ENCODE data around the gene PKDREJ. TPM values are rescaled to one million over a fixed set of nuclear protein-coding genes. Genes with fewer than 3 reads are reported as not detected.
A peak's percentile ranks its signal among the peaks of the same experiment; 100 is the strongest.

The PKDREJ gene
- total and polyA plus RNA-seq, 8 donors: under 0.01 to 0.10 (median 0.06) TPM; not detected in 5

- intact Hi-C loops (cut with DNase I; ENCODE audit: low total_unique reads): no loop called here
- WGBS, 5 donors: 76 to 82% (median 81%) methylated on average over 12 of the region's 12 CpGs
Observed at GRCh38 chr22:46259374-46259773, 3.8 kb downstream of the PKDREJ start.

DNA sequence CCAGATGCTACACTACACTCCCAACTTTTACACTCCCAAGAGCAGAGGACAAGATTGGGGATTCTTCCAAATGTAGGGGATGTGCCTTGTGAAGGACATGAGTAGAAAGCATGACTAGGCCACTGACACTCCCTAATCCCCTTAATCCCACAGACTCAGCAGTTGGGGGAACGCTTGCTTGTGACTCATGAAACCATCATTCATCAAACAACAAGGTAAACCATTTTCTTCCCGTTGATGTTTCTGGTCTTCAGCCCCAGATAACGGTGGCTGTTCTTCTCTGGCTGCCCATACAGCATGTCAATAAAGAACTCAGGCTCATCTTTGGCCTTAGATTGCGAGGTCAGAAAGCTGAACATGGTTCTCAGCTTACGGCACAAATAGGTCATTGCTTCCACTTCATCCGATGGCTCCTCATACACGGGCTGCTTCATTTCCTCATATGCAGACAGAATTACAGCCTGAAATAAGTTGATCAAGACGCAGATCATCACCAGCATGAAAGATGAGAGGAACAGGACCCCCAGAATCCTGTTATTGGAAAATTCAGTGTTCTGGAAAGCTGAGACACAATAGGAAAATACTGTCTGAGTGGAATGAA, 6.7 kb downstream of the PKDREJ start:
- no peak for DNase-seq
- Histone ChIP-seq H3K27ac (no peak overlapping the region), H3K4me3 (no peak overlapping the region), H3K27me3 (no peaks in the 10 kb centered on the region), H3K36me3 (no peaks in the 10 kb centered on the region), H3K9me3 (no peaks in the 10 kb centered on the region), H3K4me1 (peaks cover 0 to 5% (median 1%) of the 10 kb centered on the region in 4 donors)
- 54 to 84% (median 76%) methylated on average over 8 of the region's 8 CpGs for WGBS, 5 donors
- no peak for TF ChIP-seq CTCF (IDR thresholded peaks at IDR 0.05)
- no peak for TF ChIP-seq POLR2A (IDR thresholded peaks at IDR 0.05)
- TF ChIP-seq POLR2AphosphoS5 (IDR thresholded peaks at IDR 0.05): no peak
- no peak for TF ChIP-seq EP300 (IDR thresholded peaks at IDR 0.05)
- intact Hi-C loops (cut with DNase I; ENCODE audit: low total_unique reads): no loop called here

More at GRCh38 chr22:46259374-46259773, 3.8 kb downstream of the PKDREJ start:
- H3K4me1 ChIP-seq: peaks cover 4 to 16% (median 9%) of the 10 kb centered on the region in 4 donors
- H3K4me3 ChIP-seq: no peak overlapping the region
- no peak for DNase-seq
- H3K36me3 ChIP-seq: no peaks in the 10 kb centered on the region
- no peak for TF ChIP-seq POLR2AphosphoS5 (IDR thresholded peaks at IDR 0.05)
- H3K27me3 ChIP-seq: peaks cover 0 to 7% (median 0%) of the 10 kb centered on the region in 3 donors
- H3K27ac ChIP-seq: no peak overlapping the region
- no peaks in the 10 kb centered on the region for H3K9me3 ChIP-seq

DNA sequence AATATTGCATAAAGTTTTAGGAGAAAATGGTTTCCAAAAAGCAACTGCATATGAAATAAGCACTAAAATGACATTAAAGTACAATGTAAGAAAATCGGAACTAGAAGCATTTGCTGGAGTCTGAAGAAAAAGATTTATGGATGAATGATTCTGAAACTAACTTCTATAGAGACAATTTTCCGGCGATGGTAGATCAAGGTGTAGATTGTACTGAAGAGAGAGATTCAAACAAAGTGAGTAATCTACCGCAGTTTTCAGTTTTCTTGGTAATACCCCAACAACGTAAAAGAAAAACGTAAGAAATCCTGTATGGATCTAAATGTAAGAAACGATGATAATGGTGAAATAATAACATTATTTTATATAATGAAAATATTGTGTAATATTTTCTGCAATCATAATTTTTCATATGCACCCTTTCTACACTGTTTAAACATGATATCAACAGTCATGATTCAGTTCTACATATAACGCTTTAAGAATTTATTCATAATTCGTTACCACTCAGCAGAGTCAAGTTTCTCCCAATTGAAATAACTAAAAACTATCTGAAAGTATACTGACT, 11.2 kb downstream of the PKDREJ start:
- DNase-seq: no peak
- Histone ChIP-seq H3K27ac (no peak overlapping the region), H3K36me3 (peaks cover 0 to 2% (median under 1%) of the 10 kb centered on the region in 4 donors), H3K4me1 (peaks cover 6 to 35% (median 23%) of the 10 kb centered on the region in 4 donors), H3K27me3 (no peaks in the 10 kb centered on the region), H3K9me3 (no peaks in the 10 kb centered on the region), H3K4me3 (no peak overlapping the region)
- intact Hi-C loops (cut with DNase I; ENCODE audit: low total_unique reads): no loop called here
- 84 to 93% (median 90%) methylated on average over 9 of the region's 9 CpGs for WGBS, 5 donors
- TF ChIP-seq POLR2A (IDR thresholded peaks at IDR 0.05) (no peak), EP300 (IDR thresholded peaks at IDR 0.05) (no peak), CTCF (IDR thresholded peaks at IDR 0.05) (no peak), POLR2AphosphoS5 (IDR thresholded peaks at IDR 0.05) (no peak)

- TF ChIP-seq POLR2AphosphoS5 (IDR thresholded peaks at IDR 0.05) (no peak), EP300 (IDR thresholded peaks at IDR 0.05) (no peak), POLR2A (IDR thresholded peaks at IDR 0.05) (no peak), CTCF (IDR thresholded peaks at IDR 0.05) (no peak)
- peak overlapping the region in 3 of 5 donors; percentile 89 to 92 (median 90) for H3K27ac ChIP-seq
- DNase-seq: no peak
- peak overlapping the region; percentile 75 to 87 (median 83) for H3K4me3 ChIP-seq
- intact Hi-C loops (cut with DNase I; ENCODE audit: low total_unique reads): no loop called here
- peaks cover 0 to 8% (median 3%) of the 10 kb centered on the region in 4 donors for H3K36me3 ChIP-seq
- WGBS, 5 donors: 71 to 86% (median 82%) methylated on average over 7 of the region's 7 CpGs
- peaks cover 6 to 36% (median 23%) of the 10 kb centered on the region in 4 donors for H3K4me1 ChIP-seq
- no peaks in the 10 kb centered on the region for H3K27me3 ChIP-seq
- H3K9me3 ChIP-seq: no peaks in the 10 kb centered on the region
Observed at GRCh38 chr22:46251266-46251665, 11.9 kb downstream of the PKDREJ start.

DNA sequence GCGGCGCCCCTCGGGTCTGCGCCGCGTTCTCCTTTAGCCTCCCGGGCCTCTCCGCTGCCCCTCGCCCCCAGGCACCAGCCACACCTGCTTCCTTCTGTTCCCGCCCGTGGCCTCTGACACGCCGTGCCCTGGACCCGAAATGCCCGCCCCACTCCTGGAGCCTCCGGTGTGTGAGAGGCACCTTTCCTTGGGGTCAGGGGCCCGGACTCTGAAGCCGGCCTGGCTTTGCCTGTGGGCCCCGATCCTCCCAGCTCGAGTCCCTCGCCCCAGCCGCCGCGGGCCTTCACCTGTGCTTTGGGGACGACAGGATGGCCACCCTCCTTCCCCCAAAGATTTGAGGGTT, 12.4 kb downstream of the PKDREJ start:
- H3K27ac ChIP-seq: peak overlapping the region; percentile 84 to 92 (median 89)
- 2 to 22% (median 6%) methylated on average over 4 to 25 of the region's 25 CpGs for WGBS, 5 donors
- intact Hi-C loops (cut with DNase I; ENCODE audit: low total_unique reads): no loop called here
- TF ChIP-seq POLR2A (IDR thresholded peaks at IDR 0.05): no peak
- no peak for TF ChIP-seq EP300 (IDR thresholded peaks at IDR 0.05)
- TF ChIP-seq CTCF (IDR thresholded peaks at IDR 0.05): no peak
- peaks cover 0 to 8% (median 3%) of the 10 kb centered on the region in 4 donors for H3K36me3 ChIP-seq
- DNase-seq: no peak
- H3K9me3 ChIP-seq: no peaks in the 10 kb centered on the region
- no peaks in the 10 kb centered on the region for H3K27me3 ChIP-seq
- H3K4me1 ChIP-seq: peaks cover 6 to 42% (median 23%) of the 10 kb centered on the region in 4 donors
- peak overlapping the region; percentile 75 to 87 (median 83) for H3K4me3 ChIP-seq

Measured in stomach (tissue), 9 donors.